ENCODE data around the gene MEPE. TPM values are rescaled to one million over a fixed set of nuclear protein-coding genes. Genes with fewer than 3 reads are reported as not detected.
"Not testable (repeated sequence)": the region's sequence is repeated elsewhere in the genome, so short reads cannot be mapped to it uniquely, and the experiment has no call there.

The MEPE gene
- total RNA-seq, 6 experiments from 2014 or later: not detected

DNA sequence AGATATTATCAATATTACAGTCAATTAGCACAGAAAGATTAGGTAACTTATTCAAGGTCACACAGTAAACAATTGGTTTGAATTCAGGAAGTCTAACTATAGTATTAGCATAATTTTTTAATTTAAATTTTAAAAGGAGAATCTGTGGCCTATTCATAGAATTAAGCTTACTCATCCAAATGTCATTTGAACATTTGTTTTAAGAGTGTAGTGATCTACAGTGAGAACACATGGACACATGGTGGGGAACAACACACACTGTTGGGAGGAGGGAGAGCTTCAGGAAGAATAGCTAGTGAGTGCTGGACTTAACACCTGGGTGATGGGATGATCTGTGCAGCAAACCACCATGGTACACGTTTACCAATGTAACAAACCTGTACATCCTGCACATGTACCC is 48.3 kb downstream of the MEPE start:
- Mint-ChIP-seq H3K27me3 (ENCODE audit: insufficient read depth) (peaks cover 13% of the 10 kb centered on the region), H3K27ac (no peak overlapping the region), H3K36me3 (ENCODE audit: low read depth) (no peaks in the 10 kb centered on the region), H3K9me3 (no peaks in the 10 kb centered on the region), H3K4me3 (no peak overlapping the region), H3K4me1 (ENCODE audit: low read depth) (peaks cover 16% of the 10 kb centered on the region)
- TF ChIP-seq, protein P1, sequence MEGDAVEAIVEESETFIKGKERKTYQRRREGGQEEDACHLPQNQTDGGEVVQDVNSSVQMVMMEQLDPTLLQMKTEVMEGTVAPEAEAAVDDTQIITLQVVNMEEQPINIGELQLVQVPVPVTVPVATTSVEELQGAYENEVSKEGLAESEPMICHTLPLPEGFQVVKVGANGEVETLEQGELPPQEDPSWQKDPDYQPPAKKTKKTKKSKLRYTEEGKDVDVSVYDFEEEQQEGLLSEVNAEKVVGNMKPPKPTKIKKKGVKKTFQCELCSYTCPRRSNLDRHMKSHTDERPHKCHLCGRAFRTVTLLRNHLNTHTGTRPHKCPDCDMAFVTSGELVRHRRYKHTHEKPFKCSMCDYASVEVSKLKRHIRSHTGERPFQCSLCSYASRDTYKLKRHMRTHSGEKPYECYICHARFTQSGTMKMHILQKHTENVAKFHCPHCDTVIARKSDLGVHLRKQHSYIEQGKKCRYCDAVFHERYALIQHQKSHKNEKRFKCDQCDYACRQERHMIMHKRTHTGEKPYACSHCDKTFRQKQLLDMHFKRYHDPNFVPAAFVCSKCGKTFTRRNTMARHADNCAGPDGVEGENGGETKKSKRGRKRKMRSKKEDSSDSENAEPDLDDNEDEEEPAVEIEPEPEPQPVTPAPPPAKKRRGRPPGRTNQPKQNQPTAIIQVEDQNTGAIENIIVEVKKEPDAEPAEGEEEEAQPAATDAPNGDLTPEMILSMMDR (IDR thresholded peaks at IDR 0.05): no peak
- no peak for DNase-seq

DNA sequence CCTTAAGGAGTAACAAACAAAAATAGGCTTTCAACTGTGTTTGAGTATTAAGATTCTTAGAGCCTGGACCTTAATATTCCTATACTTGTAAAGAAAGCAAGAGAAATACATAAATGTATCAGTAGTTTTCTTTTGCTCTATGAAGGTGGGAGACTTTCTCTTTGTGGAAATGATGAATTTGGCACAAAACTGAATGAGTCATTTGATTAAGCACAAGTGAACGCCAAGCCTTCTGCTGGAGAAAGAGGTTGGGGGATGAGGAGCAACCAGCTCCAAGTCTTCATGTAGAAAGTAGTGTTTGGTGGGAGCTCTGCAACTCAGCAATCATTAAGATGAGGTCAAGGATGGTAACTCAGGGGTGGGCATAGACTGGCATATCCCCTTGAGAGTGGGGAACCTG is 49.6 kb downstream of the MEPE start:
- TF ChIP-seq, protein P1 (IDR thresholded peaks at IDR 0.05): no peak
- Mint-ChIP-seq H3K27me3 (ENCODE audit: insufficient read depth) (peaks cover 19% of the 10 kb centered on the region), H3K4me3 (no peak overlapping the region), H3K27ac (no peak overlapping the region), H3K4me1 (ENCODE audit: low read depth) (peaks cover 16% of the 10 kb centered on the region), H3K36me3 (ENCODE audit: low read depth) (no peaks in the 10 kb centered on the region), H3K9me3 (no peaks in the 10 kb centered on the region)
- DNase-seq: peak; percentile 2

DNA sequence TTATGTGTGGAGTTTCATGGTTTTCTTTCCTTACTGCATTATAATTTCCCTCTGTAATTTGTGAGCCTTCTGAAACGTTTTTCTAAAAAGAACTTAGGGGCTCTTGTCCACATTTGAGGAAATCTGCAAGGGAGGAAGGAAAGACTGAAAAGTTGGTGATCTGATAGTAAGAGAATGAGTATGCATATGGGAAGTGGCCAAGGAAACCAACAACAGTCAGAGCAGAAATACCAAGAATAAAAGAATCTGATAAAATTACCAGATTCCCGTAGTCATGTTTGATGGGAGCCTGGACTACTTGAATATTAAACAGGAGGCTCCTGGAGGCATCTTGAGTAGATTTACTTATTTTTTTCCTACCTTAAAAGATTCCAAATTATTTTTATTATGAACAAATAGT is 50.1 kb downstream of the MEPE start:
- Mint-ChIP-seq H3K4me3 (no peak overlapping the region), H3K27me3 (ENCODE audit: insufficient read depth) (peaks cover 19% of the 10 kb centered on the region), H3K9me3 (no peaks in the 10 kb centered on the region), H3K27ac (no peak overlapping the region), H3K36me3 (ENCODE audit: low read depth) (no peaks in the 10 kb centered on the region), H3K4me1 (ENCODE audit: low read depth) (peaks cover 16% of the 10 kb centered on the region)
- TF ChIP-seq, protein P1 (IDR thresholded peaks at IDR 0.05): no peak
- no peak for DNase-seq

DNA sequence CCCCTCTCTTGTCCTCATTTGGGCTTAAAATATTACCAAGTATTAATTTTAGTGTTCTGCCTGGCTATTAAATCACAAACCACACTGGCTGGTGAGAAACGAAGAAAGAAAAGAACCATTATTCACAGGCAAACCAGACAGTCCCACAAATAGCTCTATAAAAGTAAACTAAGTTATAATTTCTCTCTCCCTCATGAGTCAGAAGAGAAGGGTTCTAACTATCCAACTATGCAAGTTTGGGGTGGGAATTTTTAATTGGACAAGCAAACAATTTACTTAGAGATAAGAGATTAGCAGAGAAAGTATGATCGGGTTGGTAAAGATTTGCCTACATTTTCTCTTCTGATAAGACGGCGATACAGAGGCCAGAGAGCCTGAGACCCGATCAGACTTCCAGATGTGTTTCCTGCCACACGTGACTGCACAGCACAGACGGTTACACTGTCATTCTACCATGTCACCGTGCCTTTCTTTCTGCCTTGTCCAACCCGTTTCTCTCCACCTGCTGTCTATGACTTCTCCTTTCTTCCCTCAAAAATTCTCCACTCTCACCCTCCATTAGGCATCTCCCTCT is 52.3 kb downstream of the MEPE start:
- Mint-ChIP-seq H3K27me3 (ENCODE audit: insufficient read depth) (peaks cover 19% of the 10 kb centered on the region), H3K36me3 (ENCODE audit: low read depth) (peaks cover 12% of the 10 kb centered on the region; the same call in 1 of the 2 replicates), H3K4me3 (no peak overlapping the region), H3K27ac (no peak overlapping the region), H3K4me1 (ENCODE audit: low read depth) (peaks cover 16% of the 10 kb centered on the region), H3K9me3 (peaks cover 14% of the 10 kb centered on the region)
- DNase-seq: no peak
- TF ChIP-seq, protein P1 (IDR thresholded peaks at IDR 0.05): no peak

DNA sequence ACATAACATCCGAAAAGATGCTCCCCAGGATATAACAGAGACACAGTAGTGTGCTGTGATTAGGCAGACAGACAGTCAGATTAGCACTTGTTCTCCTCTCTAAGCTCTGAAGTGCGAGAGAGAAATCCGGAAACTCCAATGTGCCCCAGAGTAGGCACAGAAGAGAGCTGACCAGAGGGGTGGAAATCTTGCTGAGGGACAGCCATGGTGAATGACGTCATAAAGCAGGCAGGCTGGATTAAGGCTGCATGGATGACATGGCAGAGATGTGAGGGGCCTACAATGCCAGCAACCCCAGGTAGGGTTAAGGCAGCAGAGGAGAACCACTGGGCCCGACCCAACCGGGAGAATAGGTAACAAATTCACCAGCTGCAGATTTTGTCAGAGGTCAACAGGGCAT is 53.3 kb downstream of the MEPE start:
- Mint-ChIP-seq H3K4me1 (ENCODE audit: low read depth) (peaks cover 14% of the 10 kb centered on the region), H3K27me3 (ENCODE audit: insufficient read depth) (peaks cover 21% of the 10 kb centered on the region), H3K27ac (no peak overlapping the region), H3K4me3 (no peak overlapping the region), H3K36me3 (ENCODE audit: low read depth) (peaks cover 12% of the 10 kb centered on the region; the same call in 1 of the 2 replicates), H3K9me3 (peaks cover 14% of the 10 kb centered on the region)
- TF ChIP-seq, protein P1 (IDR thresholded peaks at IDR 0.05): no peak
- DNase-seq: no peak

DNA sequence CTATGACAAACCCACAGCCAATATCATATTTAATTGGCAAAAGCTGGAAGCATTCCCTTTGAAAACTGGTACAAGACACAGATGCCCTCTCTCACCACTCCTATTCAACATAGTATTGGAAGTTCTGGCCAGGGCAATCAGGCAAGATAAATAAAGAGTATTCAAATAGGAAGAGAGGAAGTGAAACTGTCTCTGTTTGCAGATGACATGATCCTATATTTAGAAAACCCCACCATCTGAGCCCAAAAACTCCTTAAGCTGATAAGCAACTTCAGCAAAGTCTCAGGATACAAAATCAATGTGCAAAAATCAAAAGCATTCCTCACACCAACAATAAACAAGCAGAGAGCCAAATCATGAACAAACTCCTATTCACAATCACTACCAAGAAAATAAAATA is 58.0 kb downstream of the MEPE start:
- DNase-seq; H3K27ac Mint-ChIP-seq; H3K4me3 Mint-ChIP-seq; H3K4me1 Mint-ChIP-seq (ENCODE audit: low read depth): not testable (repeated sequence)
- H3K36me3 Mint-ChIP-seq (ENCODE audit: low read depth): peaks cover 12% of the 10 kb centered on the region; the same call in 1 of the 2 replicates
- H3K27me3 Mint-ChIP-seq (ENCODE audit: insufficient read depth): peaks cover 36% of the 10 kb centered on the region
- H3K9me3 Mint-ChIP-seq: peaks cover 24% of the 10 kb centered on the region
